Dedifferentiated amniotic fluid mesenchymal stem cell (primary cell): Measurements from ENCODE around the gene LRRC27.
A peak's percentile ranks its signal among the peaks of the same experiment; 100 is the strongest.
"Not testable (repeated sequence)": the region's sequence is repeated elsewhere in the genome, so short reads cannot be mapped to it uniquely, and the experiment has no call there.

ENCODE experiments used
- DNase-seq: peaks from one replicate; pipeline ENCODE4 v3.0.0-alpha.2; 2016; ENCODE audit errors: extremely low spot score

Gene LRRC27

DNA sequence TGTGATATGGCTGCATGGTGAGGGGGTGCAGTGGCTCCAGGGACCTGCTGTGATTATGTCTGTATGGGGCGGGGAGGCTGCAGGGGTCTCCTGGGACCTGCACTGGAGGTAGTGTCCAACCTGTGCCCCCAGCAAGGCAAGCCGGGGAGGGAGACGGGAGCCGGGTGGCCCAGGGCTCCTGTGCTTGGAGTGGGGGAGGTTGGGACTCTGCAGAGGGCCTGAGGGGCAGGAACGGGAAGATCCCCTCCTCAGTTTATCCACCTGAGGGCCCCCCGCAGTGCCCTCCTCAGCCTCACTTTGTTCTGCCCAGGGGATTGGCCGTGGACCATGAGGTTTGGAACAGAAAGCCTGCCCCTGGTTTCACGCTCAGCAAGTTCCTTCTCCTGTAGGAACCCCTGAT is 42.2 kb downstream of the LRRC27 start:
- DNase-seq, result no peak

DNA sequence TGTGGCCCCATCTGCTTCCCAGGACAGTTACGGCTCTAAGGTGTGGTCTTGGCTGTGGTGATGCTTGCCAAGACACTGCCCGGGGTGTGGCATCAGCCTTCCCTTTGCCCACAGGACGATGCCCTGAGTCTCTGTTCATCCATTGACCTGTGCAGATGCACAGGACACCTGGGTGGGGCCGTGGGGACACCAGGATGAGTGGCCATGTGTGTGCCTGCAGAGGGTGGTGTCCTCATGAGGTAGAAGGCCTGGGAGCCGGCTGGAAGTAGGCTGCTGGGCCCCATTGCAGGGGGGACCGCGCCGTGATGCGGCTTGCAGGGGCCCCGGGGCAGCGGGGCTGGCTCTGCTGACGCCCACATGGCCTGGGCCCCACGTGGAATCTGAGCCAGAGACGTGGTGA is 42.6 kb downstream of the LRRC27 start:
- DNase-seq, result no peak

GRCh38 chr10:132375116-132375794 is 43.3 kb downstream of the LRRC27 start:
- DNase-seq, result no peak

DNA sequence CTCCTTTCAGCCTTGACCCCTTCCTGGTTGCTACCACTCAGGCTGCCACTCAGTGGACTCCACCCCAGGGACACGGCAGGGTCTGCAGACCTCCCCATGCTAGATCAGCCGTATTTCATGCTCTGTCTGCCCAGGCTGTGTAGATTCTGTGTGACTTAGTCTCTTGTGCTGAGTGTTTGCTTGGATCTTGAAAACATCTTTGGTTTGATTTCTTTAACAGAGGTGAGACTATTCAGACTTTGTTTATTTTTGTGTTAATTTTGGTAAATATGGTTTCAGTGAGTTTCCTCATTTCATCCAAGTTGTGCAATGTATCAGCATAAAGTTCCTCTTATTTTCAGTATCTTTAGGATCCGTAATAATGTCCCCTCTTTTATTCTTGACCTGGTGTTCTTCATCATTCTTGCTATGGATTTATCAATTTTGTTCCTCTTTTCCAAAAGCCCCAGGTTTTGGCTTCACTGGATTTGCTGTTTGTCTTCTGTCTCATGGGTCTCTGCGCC is 43.9 kb downstream of the LRRC27 start:
- no peak for DNase-seq

DNA sequence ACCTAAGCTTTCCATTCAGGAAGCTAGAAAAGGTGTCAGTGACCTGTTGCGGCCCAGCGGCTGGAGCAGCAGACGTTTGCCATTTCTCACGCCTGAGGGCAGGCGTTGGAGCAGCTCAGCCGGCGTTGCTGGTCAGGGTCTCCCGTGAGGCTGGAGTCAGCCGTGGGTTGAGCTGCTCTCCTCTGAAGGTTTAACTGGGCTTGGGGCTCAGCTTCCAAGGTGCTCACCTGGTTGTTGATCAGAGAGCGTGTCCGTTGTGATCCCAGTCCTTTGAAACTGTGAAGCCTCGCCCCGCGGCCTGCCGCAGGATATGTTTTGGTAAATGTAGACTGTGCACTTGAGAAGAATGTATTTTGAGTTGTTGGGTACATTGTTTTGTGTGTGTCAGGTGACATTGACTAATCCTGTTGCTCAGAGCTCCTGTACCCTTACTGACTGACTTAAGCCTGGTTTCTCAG is 44.4 kb downstream of the LRRC27 start:
- DNase-seq, result no peak

- no peak for DNase-seq
These were observed 45.3 kb downstream of the LRRC27 start for GRCh38 chr10:132377326-132377725.

DNA sequence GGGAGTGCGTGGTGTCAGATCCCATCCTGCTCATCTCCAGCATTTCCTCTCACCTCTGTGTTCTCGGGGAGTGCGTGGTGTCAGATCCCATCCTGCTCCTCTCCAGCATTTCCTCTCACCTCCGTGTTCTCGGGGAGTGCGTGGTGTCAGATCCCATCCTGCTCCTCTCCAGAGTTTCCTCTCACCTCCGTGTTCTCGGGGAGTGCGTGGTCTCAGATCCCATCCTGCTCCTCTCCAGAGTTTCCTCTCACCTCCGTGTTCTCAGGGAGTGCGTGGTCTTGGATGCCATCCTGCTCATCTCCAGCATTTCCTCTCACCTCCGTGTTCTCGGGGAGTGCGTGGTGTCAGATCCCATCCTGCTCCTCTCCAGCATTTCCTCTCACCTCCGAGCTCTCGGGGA is 47.0 kb downstream of the LRRC27 start:
- DNase-seq, result not testable (repeated sequence)

DNA sequence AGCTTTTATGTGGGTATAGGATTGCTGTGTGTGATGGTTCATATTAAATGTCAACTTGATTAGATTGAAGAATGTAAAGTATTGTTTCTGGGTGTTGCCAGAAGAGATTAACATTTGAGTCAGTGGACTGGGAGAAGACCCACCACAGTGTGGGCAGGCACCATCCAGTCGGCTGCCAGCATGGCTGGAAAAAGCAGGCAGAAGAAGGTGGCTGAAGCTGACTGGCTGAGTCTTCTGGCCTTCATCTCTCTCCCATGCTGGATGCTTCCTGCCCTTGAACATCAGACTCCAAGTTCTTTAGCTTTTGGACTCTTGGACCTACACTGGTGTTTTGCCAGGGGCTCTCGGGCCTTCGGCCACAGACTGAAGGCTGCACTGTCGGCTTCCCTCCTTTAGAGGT is 49.0 kb downstream of the LRRC27 start:
- not testable (repeated sequence) for DNase-seq

- no peak for DNase-seq
These were observed 49.7 kb downstream of the LRRC27 start for GRCh38 chr10:132381741-132382140.

DNA sequence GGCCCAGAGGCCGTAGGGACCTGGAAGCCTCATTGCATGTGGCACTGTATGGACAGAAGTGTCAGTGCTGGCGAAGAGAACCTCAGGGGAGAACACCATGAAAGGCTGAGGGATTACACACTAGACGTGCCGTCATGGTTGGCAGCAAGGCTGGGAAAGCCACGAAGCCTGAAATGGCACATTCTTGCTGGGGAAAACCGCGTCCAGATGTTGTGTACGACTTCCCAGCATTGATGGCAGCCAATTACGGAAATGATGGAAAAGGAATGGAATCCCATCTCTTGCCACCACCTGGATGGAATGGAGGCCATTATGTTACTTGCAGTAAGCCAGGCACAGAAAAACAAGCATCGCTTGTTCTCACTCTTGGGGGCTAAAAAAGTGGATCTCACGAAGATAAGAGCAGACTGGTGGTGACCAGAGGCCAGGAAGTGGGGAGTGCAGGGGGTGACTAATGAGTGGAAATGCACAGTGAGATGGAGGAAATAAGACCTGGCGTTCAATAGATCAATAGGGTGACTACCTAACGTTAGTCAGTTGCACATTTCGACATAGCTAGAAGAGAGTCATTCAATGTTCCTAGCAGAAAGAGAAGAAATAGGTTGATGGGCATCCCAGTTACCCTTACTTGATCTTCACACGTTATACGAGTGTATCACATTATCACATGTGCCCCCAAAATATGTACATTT is 50.4 kb downstream of the LRRC27 start:
- DNase-seq, result no peak

DNA sequence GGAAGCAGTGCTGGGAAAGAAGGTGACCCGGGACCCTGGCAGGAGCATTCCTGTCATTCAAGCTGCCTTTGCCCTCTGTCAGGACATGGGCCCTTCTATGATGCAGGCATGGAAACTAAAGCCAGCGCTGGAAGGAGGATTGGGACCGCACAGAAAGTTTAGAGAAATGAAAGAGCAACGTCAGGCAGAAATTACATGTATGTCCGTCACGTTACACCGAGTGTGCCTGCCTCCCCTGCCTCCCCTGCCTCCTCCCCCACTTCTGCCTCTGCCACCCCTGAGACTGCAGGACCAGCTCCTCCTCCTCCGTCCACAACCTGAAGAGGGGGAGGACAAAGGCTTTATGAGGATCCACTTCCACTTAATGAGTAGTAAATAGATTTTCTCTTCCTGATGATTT is 51.1 kb downstream of the LRRC27 start:
- DNase-seq, result no peak

GRCh38 chr10:132383751-132384196 is 51.8 kb downstream of the LRRC27 start:
- no peak for DNase-seq

GRCh38 chr10:132384618-132385388 is 52.8 kb downstream of the LRRC27 start:
- no peak for DNase-seq

- no peak for DNase-seq
These were observed 53.3 kb downstream of the LRRC27 start for GRCh38 chr10:132385389-132385667.

- DNase-seq, result no peak
These were observed 53.9 kb downstream of the LRRC27 start for GRCh38 chr10:132385721-132386418.

DNA sequence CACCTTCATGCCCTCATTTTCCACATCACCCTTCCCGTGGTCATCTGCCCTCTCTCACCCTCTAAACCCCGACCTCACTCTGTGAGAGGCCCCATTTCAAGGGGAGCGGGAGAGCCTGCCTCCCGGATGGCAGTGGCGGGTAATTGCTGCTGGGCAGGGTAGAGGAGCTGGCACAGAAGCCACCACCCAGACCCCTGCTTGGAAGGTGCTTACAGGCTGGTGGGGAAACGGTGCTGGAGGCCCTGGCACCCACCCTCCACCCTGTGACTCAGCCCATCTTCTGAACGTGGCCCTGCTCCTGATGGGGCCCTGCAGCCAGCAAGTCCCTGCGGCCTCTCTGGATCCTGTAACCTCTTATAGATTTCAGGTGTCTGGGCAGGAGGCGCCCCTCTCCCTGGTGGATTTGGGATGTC is 54.4 kb downstream of the LRRC27 start:
- no peak for DNase-seq

DNA sequence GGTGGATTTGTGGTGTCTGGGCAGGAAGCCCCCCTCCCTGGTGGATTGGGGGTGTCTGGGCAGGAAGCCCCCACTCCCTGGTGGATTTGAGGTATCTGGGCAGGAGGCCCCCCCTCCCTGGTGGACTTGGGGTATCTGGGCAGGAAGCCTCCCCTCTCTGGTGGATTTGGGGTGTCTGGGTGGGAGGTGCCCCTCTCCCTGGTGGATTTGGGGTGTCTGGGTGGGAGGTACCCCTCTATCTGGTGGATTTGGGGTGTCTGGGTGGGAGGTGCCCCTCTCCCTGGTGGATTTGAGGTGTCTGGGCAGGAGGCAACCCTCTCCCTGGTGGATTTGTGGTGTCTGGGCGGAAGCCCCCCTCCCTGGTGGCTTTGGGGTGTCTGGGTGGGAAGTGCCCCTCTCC is 54.9 kb downstream of the LRRC27 start:
- DNase-seq, result not testable (repeated sequence)

DNA sequence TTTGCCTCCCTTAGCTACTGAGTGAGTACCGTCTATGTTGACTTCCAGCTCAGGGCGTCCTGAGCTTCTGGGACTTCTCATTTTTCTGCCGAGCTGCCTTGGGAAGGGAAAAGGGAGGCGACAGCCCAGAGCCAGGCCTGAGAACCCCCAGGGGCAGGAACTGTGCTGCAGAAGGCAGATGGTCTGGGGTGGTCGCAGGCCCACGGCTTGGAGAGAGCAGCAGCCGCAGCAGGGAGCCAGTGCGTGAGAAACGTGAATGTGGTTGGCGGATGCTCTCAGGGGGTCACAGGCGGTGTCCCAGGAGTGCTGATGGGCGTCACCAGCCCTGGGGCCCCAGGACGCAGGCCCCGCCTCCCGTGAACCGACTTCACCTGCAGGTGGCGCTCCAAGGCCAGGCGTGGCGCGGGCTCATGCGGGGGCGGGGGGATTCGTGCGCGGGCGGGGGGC is 55.8 kb downstream of the LRRC27 start:
- peak; percentile 38 for DNase-seq

DNA sequence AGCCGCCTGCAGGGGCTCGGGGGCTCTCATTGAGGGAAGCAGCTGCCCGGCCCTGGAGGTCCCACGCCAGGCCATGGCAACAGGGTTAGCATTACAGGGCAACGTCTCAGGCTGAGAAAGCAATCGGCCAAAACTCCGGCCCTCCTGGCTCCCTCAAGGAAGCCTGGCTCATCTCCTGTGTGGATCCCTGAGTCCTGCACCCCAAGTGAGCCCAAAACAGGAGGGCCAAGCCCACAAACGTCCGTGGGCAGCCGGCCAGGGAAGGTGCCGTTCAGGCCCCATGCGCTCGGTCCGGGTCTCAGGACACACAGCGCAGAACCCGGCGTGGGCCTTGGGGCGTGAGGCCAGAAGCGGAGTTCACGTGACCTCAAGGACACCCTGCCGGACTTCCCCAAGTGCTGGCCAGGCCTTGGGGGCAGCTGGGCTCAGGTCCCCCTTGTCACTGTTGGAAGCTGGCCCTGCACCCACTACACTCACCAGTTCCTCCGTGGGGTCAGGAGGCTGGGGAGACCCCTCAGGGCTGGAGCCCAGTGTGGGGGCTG is 57.0 kb downstream of the LRRC27 start:
- no peak for DNase-seq

GRCh38 chr10:132389433-132390169 is 57.6 kb downstream of the LRRC27 start:
- no peak for DNase-seq
